IPS DF 6.9 (cell line): ENCODE results near the gene MET.

Experiments
- DNase-seq: peaks from one replicate; pipeline ENCODE4 v3.0.0-alpha.2; 2013; ENCODE audit warnings: low read depth, low spot score
- H3K27ac ChIP-seq: one replicate; pipeline ENCODE4 v1.5.1; 2013; ENCODE audit warnings: low read length, control low read depth
- H3K27me3 ChIP-seq: 2 replicates; pipeline ENCODE4 v1.6.1; 2013; ENCODE audit warnings: mild to moderate bottlenecking, low read length; ENCODE audit not compliant: control insufficient read depth, insufficient read depth
- H3K36me3 ChIP-seq: 2 replicates; pipeline ENCODE4 v1.6.1; 2013; ENCODE audit warnings: low read length; ENCODE audit not compliant: control insufficient read depth, insufficient read depth
- H3K4me1 ChIP-seq: 2 replicates; pipeline ENCODE4 v1.6.1; 2013; ENCODE audit warnings: low read length; ENCODE audit not compliant: control insufficient read depth, insufficient read depth
- H3K4me3 ChIP-seq: 2 replicates; pipeline ENCODE4 v1.5.1; 2013; ENCODE audit warnings: mild to moderate bottlenecking, low read length
- H3K9me3 ChIP-seq: 2 replicates; pipeline ENCODE4 v1.6.1; 2013; ENCODE audit warnings: low read length, inconsistent platforms; ENCODE audit not compliant: control insufficient read depth, insufficient read depth
- WGBS: extraction: QIAGEN DNeasy Blood & Tissue Kit; methylation state at CpG from one replicate; pipeline ENCODE4 v1.1.7; 2013; ENCODE audit warnings: mixed read lengths, missing lambda C conversion rate; ENCODE audit not compliant: insufficient read length, insufficient coverage; 5-methylcytosine and 5-hydroxymethylcytosine counted together

The MET gene

DNA sequence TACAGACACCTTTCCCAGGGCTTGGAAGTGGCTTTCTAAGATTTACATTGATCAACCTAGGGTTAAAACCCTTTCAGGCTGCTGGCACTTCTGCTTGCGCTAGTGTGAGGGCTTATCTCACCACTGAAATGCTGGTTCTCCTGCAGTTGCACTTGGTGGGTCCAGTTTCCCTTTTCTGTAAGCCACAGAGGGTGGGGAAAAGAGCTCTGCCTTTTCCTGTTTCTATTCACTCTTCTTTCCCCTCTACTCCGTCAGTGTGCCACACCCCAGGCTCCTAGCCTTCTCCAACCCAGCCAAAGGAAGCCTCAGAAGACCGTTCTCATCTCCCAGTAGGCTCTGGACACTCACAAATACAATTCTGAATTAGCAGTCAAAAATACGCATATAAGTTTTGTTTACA, 171.4 kb downstream of the MET start:
- DNase-seq, result no peak
- H3K27me3 ChIP-seq, result no peaks in the 10 kb centered on the region
- no CpG with 5 or more reads among the region's 4 CpGs for WGBS
- H3K9me3 ChIP-seq, result no peaks in the 10 kb centered on the region
- no peaks in the 10 kb centered on the region for H3K4me1 ChIP-seq
- no peak overlapping the region for H3K4me3 ChIP-seq
- no peak overlapping the region for H3K27ac ChIP-seq
- no peaks in the 10 kb centered on the region for H3K36me3 ChIP-seq
